Coronary artery (tissue), 2 donors: ENCODE results near the gene LRRC71.
A peak's percentile ranks its signal among the peaks of the same experiment; 100 is the strongest.

Source experiments
- DNase-seq: peaks from one replicate; pipeline ENCODE4 v3.0.0-alpha.2; 2017; ENCODE audit warnings: low spot score
- H3K27ac ChIP-seq, 2 donors: fragments of 200-600 bp; sonication (generic); one replicate each; pipeline ENCODE4 v1.5.1; 2016 to 2019
- H3K4me3 ChIP-seq: fragments of 200-600 bp; sonication (generic); 2 replicates; pipeline ENCODE4 v1.5.1; 2016; ENCODE audit warnings: mild to moderate bottlenecking, moderate library complexity
- CTCF ChIP-seq: fragments of 200-600 bp; sonication (generic); IDR thresholded peaks from one replicate; pipeline ENCODE4 v1.5.1; 2019; ENCODE audit warnings: antibody characterized with exemption

LRRC71 gene

GRCh38 chr1:156900896-156901589 is 19.4 kb upstream of the LRRC71 start:
- no peak for TF ChIP-seq CTCF
- peak overlapping the region in 1 of 2 donors; percentile 43 for H3K27ac ChIP-seq
- H3K4me3 ChIP-seq: peak overlapping the region; percentile 7
- no peak for DNase-seq

DNA sequence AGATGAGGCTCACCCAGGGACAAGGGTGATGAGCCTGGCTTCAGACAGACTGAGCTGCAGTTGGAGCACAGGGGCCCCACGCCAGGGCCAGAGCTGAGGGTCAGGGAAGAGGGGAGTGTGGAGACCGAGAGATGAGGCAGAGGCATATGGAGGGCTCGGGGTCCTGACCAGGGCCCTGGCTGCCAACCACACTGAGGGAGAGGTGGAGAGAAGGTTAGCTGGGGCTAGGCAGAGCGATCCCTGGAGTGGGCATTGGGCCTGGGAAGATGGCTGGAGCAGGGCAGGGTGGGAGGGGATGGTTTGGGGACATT is 18.9 kb upstream of the LRRC71 start:
- no peak overlapping the region for H3K4me3 ChIP-seq
- peak overlapping the region in 1 of 2 donors; percentile 43 for H3K27ac ChIP-seq
- no peak for TF ChIP-seq CTCF
- DNase-seq: no peak

GRCh38 chr1:156901966-156902915 is 18.2 kb upstream of the LRRC71 start:
- Histone ChIP-seq H3K4me3 (no peak overlapping the region), H3K27ac (peak overlapping the region in 1 of 2 donors; percentile 43)
- no peak for DNase-seq
- TF ChIP-seq CTCF: no peak

DNA sequence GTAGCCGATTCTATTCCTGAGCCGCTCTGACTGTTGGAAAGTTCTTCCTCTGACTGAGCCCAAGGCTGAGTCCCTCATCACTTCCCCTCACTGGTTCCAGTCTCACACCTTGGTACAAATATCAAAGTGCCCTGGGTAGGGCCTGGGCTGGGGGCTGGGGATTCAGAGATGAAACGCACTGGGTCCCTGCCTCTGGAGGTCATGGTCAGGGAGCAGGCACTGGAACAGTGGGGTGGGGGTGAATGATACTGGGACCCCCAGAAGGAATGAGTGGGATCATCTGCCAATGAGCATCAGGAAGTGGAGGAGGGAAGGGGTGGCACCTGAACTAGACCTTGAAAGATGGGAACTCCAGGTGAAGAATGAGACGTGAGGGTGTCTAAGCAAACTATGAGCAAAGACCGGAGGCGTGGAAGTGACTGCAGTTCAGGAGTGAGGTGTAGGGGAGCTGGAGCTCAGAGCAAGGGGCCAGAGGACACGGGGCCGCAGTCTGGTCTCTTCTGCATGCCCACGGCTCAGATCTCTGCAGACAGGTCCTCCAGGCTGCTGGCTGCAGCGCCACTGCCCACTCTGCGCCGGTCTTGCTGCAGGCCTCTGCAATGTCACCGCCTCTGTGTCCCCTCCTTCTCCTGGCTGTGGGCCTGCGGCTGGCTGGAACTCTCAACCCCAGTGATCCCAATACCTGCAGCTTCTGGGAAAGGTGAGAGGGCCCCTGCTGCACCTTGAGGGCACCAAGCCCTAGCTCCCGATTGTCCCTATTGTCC is 16.9 kb upstream of the LRRC71 start:
- peak overlapping the region in 1 of 2 donors; percentile 14 for H3K27ac ChIP-seq
- no peak for TF ChIP-seq CTCF
- no peak overlapping the region for H3K4me3 ChIP-seq
- DNase-seq: no peak

GRCh38 chr1:156904187-156904959 is 16.1 kb upstream of the LRRC71 start:
- DNase-seq: no peak
- Histone ChIP-seq H3K27ac (peak overlapping the region in 1 of 2 donors; percentile 45), H3K4me3 (no peak overlapping the region)
- TF ChIP-seq CTCF: no peak

DNA sequence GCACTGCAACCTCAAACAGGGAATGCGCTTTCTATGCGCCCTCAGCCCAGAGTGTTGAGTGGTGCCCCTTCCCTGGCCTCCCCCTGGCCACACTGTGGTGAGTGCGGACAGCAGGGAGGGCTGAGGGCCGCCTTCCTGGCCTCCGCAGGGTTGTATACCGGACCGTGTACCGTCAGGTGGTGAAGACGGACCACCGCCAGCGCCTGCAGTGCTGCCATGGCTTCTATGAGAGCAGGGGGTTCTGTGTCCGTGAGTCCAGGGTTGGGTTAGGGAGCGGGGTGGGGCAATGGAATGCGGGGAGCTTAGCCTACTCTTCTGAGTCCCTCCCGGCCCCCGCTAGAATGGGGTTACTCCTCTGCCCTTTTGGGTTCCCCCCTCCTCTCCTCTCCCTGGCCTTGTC is 15.3 kb upstream of the LRRC71 start:
- DNase-seq: no peak

More for the DNA sequence above, 15.3 kb upstream of the LRRC71 start:
- Histone ChIP-seq H3K27ac (no peak overlapping the region), H3K4me3 (no peak overlapping the region)
- no peak for TF ChIP-seq CTCF
